Stomach (tissue), 4 donors: ENCODE measurements around the gene CPSF6.

Source experiments
- CTCF ChIP-seq, 7 experiments: fragments of 450-650 bp in 4 of 7; fragments of 200-600 bp in 3 of 7; sonication (generic) in 3 of 7; IDR thresholded peaks; one replicate each; pipeline ENCODE4 v1.5.1; 2016 to 2019; ENCODE audit warnings: antibody characterized with exemption in 7 of 7, control low read depth in 2 of 7, mild to moderate bottlenecking in 1 of 7
- EP300 ChIP-seq: sonication (generic); formaldehyde crosslinking; IDR thresholded peaks from one replicate; pipeline ENCODE4 v1.6.1; 2017; ENCODE audit warnings: antibody characterized with exemption
- POLR2A ChIP-seq, 4 donors: fragments of 450-650 bp; IDR thresholded peaks; one replicate each; pipeline ENCODE4 v1.6.1; 2016; ENCODE audit warnings: antibody characterized with exemption in 4 of 4, control low read depth in 2 of 4, mild to moderate bottlenecking in 1 of 4, moderate library complexity in 1 of 4
- POLR2AphosphoS5 ChIP-seq, 3 donors: sonication (generic); formaldehyde crosslinking; IDR thresholded peaks; one replicate each; pipeline ENCODE4 v1.6.1; 2016; ENCODE audit warnings: antibody characterized with exemption in 3 of 3

GRCh38 chr12:69196302-69197288 is 42.8 kb upstream of the CPSF6 start:
- no peak for TF ChIP-seq CTCF (IDR thresholded peaks at IDR 0.05)
- TF ChIP-seq POLR2A (IDR thresholded peaks at IDR 0.05), result no peak
- no peak for TF ChIP-seq EP300
- TF ChIP-seq POLR2AphosphoS5 (IDR thresholded peaks at IDR 0.05), result no peak
